HG02938 (cell line): ENCODE measurements around the gene ITPRIP.

Experiments
- ATAC-seq: cut with Tn5 transposase; IDR thresholded peaks from one replicate; pipeline ENCODE4 v1.9.1; 2021; ENCODE audit warnings: mild to moderate bottlenecking, moderate library complexity; ENCODE audit not compliant: unreplicated experiment

Gene ITPRIP, protein sequence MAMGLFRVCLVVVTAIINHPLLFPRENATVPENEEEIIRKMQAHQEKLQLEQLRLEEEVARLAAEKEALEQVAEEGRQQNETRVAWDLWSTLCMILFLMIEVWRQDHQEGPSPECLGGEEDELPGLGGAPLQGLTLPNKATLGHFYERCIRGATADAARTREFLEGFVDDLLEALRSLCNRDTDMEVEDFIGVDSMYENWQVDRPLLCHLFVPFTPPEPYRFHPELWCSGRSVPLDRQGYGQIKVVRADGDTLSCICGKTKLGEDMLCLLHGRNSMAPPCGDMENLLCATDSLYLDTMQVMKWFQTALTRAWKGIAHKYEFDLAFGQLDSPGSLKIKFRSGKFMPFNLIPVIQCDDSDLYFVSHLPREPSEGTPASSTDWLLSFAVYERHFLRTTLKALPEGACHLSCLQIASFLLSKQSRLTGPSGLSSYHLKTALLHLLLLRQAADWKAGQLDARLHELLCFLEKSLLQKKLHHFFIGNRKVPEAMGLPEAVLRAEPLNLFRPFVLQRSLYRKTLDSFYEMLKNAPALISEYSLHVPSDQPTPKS

DNA sequence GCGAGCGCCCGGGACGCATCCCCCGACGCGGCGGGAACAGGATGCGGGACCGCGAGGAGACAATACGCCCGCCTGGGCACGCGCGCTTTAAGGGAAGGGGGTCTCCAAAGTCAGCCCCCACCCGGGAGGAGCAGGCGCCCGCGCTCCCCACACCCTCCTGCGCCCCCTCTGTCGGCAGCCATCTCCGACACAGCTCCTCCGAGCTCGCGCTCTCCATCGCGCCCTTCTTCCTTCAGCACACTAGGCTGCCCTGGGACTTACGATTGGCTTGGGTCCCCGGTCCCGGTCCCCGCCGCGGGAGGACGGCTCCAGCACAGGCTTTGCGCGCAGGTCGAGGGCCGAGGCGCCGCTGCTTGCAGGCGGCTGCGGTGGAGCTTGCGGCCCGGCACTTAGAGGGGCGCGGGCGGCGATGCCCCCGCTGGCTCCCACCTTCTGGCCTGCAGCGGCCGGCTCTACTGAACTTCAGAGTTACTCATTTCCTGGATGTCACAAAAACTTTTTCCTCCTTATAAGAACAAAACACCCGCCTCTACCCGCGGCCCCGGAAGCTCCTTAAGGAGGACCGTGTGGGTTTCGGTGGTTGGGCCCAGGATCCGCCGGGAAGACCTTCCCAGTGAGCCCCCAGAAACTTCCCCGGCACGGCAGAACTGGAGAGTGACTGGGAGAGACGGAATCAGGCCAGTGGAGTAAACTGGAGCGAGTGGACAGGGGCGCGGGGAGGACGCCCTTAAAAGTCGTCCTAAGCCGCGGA, at the start of gene ITPRIP:
Gene ITPRIP, minus strand, starts transcription at position 481 of the 751 bp plus-strand sequence. CDS start 22,414 bp downstream, outside the sequence.
- peak; percentile 51 for ATAC-seq

DNA sequence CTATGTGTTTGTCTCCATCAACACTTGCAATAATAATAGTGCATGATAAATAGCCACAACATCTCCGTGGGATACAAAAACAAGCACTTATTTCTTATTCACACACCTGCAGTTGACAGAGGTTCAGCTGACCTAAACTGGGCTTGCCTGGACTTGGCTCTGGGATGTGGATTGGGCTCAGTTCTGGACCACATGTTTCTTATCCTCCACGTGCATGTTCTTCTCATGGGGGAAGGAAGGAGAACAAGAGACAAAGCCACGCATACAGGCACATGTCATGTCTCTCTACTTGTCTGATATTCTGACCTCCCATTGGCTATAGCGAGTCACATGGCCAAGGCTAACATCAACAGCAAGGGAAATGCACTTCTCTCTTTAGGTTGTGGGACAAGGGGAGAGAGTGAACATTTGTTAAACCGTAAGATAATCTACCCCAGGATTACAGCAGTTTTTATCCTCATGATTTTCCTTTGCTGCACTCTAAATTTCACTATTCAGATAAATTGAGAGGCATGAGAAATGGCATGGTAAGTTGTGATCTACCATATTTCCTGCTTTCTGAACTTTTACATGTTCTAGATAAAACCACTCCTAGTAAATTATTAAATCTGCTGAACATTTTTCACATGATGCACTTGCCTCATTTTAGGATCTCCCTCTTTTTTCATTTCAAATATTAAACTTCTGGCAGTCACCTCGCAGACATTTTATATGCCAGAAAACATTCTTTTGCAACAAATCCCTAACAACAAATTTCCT, 49.0 kb upstream of the ITPRIP start:
- peak; percentile 79 for ATAC-seq

DNA sequence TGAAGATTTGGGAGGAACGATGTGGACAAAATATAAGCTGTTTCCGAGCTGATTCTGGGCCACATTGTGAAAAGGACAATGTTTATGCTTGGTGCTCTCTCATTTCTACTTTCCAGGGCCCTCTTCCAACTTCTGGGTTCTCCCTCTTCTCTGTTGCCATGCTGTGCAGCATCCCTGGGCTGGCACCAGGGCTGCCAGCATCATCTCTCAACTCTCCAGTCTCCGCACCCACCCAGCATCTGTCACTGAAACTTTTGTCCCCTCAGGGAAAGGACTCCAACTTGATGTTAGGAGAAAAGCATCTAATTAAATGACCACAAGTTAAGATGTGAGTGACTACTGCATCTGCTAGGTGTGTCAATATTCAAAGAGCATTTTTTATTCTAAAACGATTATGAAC, 42.1 kb upstream of the ITPRIP start:
- ATAC-seq = no peak

DNA sequence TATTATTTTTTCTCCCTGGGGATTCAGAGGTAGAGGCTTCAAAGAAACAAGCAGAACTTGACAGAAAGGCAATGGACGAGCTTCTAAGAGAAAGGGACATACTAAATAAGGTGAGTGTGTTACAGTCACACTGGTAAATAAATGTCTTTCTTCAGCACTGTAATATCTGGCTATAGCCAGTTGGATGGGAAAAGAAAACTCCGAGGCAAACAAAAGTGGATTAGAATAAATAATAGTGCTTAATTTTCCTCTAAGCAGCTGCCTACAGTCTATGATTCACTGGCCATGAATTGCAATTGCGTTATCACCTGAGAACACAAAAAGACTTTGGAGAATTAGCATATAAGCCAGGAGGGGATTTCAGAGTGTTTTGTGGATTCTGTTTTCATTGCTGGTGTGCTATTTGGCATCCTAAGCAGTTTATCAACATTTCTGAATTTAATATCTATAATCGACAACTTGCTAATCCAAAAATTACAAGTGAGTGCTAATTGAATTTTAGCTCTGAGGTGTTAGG, 38.6 kb upstream of the ITPRIP start:
- ATAC-seq = no peak

DNA sequence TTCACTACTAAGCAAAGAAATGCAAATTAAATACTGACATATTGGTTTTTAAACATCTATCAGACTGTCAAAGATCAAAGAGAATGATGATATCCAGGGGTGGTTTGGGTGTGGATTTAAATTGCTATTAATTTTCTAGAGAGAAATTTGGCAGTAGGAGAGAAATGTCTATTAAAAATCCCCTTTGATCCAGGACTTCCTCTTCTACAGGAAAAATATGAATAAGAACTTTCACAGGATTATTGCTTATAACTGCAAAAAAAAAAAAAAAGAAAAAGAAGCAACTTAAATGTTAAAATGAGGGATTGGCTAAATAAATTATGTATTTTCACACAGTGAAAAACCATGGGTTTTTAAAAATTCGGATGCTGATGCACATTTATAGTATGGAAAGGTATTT, 36.3 kb upstream of the ITPRIP start:
- no peak for ATAC-seq

DNA sequence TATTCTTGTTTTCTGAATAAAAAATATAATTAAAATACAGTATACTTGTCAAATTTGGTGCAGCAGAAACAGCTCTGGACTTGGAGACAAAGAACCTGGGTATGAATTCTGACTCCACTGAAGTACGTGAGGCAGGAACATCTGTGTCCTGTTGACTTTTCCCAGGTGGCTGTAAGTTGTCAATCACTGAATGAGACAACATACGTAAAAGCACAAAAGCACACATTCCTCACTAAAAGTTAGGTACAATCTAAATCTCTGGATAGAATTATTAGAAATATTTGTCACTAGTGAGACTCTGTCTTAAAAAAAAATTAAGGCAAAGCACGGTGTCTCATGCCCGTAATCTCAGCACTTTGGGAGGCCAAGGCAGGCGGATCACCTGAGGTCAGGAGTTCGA, 33.5 kb upstream of the ITPRIP start:
- ATAC-seq = no peak

DNA sequence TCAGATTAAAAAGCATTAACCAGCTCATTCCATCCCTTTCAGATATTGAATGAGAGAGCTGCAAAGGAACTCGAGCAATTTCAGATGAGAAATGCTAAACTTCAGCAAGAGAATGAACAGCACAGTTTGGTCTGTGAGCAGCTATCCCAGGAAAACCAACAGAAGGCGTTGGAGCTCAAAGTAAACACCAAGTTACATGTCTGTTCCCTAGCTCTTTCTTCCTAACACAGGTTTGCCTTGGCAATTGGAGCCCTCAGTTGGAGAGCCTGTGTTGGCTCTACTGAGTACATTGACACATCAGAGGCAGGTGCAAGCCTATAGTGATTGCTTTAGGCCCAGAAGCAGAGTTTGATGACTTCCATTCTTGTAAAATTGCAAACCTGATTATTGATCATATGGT, 30.1 kb upstream of the ITPRIP start:
- ATAC-seq = no peak

DNA sequence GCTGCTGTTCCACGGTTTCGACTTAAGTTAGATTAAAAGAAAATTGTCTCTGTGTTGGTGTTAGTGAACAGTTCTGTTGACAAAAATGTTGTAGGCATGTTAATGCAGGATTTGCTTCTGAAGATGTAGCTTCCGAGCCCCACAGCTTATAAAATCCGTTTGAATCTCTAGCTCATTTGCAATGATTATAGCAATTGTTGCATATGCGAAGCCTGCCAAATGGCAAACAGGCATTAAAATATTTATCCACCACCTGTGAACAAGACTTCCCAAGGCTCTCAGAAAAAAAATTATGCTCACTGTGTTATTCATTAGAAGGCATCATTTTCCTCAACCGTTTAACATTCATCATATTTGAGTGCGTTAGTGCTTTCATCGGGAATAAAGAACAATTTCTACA, 29.6 kb upstream of the ITPRIP start:
- ATAC-seq = no peak

DNA sequence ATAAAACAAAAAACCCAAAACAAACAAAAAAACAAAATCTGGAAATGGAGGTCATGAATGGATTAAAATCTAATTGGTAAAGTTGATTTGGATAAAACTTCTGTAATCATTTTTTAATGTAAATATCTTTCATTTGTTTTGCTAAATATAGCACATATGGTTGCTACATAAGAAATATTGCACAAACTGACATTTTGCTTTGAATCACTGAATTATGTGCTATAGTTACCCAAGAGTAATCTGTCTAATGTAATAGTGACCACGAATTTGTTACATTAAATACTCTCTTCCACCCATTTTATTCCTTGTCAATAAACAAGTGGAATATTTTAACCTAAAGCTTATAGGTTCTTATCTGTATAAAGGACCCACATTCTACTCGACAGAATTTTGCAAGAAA, 21.5 kb upstream of the ITPRIP start:
- no peak for ATAC-seq

DNA sequence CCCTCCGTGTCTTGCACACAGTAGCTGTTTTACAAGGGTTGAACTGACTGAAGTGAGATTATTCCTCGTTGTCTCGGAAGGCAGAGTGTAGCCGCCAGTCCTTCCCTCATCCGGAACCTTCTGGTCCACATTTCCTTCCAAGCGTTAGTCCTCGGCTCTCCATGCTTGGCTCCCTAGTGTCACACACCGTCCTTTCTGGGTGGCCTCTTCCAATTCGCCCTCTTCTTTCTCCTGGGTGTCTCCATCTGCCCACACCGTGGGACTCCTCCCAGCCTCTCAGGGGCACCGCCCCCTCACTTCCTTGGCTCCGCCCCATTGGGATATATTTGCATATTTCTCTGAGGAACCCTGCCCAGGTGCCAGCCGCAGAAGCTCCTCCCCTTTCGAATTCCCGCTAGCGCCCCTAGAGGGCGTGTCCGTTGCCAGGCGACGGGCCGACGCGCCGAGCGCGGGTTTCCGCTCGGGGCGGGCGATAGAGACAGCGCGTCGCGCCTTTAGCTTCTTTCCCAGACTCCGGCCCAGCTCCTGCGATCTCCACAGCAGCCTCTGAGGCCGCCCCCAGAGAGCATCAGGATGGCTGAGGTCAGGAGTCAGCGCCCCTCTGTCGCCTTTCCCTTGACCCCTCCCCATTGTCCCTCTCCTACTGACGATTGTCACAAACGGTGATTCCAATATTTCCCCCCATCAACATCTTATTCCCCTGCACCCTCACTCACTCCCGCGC, 15.2 kb upstream of the ITPRIP start, which contains the start of gene CFAP58:
Gene CFAP58, plus strand, starts transcription at position 509 of the 724 bp plus-strand sequence. Its CDS starts 65 bp downstream, at position 574.
- ATAC-seq = peak; percentile 52

DNA sequence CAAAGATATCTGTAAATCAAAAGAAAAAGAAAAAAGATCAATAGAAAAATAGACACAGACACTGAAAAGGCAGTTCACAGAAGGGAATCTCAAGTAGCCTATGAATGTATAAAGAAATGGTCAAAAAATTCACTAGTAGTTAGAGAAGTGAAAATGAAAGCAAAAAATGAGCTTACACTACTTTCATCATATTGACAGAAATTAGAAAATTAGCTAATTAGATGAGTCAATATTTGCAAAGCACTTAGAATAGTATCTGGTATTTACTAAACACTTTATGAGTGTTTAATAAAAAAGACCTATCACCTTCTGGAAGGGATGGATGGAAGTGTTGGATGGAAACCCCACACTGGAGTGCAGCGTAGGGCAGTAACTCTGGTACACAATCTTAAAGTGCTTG, 13.7 kb upstream of the ITPRIP start:
- peak; percentile 15 for ATAC-seq

DNA sequence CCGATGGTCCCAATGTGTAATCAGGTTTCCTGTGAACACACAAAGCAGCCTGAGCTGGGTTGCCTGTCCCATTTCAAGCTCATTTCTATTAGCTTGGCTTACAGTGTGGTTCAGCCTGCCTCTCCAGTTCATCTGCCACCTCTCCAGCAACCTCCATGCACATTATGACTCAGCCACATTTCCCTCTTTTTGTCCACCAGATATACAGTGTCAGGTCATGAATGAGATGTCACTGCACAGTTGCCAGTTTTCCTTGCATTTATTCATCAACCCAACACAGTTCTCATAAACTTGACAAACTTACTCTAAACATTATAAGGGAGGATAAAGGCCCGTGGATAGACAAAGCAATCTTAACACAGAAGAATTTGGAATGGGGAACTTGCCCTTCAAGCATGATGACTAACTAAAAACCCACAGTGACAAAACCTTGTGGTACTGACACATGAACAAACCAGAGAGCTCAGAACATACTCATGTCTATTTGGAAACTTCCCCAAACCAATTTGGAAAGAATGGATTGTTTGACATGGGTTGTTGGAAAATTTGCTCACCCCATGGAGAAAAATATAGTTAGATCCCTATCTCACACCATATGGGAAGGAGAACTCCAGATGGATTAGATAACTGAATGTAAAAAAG, 12.9 kb upstream of the ITPRIP start:
- no peak for ATAC-seq

DNA sequence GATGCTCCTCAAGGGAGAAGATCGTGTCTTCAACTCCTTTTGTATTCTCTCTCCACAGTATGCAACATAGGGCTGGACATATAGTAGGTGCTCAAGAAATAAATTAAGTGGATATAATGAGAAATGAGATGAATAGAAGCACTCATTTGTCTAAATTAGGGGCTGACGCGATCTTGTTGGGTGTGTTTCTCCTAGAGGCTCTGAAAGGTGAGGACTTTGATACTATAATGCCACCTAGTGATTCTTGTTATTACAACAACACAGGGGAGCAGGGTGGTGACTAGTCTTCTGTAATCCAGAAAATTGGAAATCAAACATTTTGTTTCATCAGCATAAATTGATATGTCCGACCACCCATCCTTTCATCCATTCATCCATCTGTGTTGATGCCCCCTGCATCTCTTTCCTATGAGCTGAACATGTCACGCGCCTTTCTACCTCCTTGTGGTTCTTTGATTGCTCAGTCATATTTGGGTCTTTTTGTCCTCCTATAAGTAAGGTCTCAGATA, 11.9 kb upstream of the ITPRIP start:
- peak; percentile 44 for ATAC-seq

DNA sequence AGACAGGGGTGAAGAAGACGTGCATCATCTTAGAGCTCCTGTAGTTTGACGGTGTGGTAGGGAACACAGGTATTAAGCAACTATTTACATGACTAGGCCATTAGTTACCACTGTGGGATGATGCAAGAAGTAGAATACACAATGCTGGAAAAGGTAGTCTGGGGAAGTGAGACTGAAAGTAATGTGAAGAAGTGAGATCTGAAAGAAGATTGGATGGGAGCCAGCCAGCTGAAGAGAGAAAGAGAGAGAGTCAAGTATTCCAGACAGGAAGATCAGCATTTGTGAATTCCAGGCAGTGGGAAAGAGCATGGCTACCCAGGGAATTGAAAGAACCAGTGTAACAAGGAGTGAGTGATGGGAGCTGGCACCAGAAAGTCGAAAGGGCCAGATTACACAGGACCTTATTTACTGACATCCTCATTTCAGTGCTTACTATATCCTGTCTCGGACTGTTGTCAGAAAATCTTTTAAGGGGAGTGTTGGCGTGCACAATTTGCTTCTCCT, 11.4 kb upstream of the ITPRIP start:
- peak; percentile 67 for ATAC-seq

DNA sequence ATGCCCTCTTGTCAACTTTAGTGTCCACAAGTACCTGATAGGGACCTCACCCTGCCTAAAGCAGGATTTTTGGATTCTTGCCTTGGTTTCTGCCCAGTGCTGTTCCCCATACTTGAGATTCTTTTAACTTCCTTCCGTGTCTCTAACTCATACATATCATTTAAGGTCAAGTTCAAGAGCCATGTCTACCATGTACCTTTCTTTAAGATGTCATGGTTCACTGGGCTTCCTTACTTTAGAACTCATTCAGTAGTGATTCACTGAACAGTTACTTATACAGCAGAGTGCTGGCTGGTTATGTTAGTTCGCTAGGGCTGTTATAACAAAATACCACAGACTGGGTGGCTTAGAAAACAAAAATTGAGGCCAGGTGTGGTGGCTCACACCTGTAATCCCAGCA, 10.3 kb upstream of the ITPRIP start:
- ATAC-seq = no peak

DNA sequence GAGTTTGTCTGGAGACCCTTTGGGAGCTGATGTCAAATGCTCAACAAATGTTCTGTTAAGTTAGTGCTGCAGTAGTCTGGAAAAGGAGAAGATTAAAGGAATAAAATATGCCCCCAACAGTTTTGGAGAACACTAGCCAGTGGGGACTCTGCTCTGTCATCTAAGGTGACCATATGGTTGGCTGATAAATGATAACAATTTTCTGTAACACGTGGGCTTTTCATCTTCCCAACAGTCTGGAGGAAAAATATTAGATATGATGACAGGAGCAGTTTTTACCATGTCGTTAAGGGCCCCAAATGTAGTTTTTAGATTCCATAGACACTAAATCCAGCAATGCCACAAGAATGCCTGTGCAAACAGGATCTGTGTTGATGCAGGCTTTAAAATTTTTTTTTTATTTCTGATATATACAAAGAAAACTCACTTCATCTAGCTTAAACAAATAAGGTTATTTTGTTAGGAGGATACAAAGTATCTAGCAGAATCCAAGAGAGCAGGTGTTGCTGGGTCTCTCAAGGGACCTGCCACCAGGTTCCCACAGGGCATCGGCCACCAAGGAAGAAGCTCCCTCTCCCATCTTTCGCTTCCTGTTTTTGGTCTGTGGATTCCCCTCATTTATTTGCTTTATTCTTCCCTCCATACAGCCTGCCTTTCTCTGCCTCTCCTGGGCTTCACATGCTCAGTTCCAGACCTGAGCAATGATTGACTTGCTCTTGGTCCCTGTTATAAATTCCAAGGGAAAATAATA, 9.2 kb upstream of the ITPRIP start:
- ATAC-seq = no peak

DNA sequence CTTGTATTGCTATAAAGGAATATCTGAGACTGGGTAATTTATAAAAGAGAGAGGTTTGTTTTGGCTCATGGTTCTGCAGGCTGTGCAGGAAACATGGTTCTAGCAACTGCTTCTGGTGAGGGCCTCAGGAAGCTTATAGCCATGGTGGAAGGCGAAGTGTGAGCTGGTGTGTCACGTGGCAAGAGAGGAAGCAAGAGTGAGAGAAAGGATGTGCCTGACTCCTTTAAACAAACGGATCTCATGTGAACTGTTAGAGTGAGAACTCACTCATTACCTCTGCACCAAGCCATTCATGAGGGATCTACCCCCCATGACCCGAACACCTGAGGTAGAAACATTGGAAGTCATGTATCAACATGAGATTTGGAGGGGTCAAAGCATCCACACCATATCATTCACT, 7.7 kb upstream of the ITPRIP start:
- no peak for ATAC-seq

DNA sequence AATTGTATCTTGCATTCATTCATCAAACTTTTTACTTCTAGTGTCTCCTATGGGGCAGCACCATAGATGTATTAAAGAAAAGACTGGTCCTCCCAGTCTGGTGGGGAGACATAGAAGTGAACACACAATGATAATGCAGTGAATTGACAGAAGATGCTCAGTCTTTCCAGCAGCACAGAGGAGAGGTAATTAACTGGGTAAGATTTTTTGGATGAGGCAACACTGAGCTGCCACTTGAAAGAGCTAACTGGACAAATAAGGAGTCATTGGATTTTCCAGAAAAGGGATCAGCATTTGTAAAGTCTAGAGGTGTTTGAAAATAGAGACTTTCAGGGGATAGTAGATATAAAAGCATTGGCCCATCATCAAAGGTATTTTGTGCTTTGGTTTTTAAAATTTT, 7.2 kb upstream of the ITPRIP start:
- ATAC-seq = no peak

DNA sequence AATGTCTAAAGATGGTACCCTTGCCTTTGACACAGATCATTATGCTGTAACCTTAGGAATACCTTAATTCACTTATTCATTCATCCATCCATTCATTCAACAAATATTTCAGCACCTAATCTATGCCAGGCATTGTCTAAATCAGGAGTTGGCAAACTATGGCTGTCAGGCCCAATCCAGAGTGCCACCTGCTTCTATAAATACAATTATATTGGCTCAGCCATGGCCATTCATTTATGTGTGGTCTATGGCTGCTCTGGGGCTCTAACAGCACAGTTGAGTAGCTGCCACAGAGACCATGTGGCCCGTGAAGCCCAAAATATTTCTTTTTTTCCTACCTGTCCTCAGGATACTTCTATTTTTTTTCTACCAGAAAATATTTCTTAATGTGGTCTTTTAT, 6.0 kb upstream of the ITPRIP start:
- ATAC-seq = no peak
